GM19468 (cell line): Measurements from ENCODE around the gene ZNFX1.

Experiments used
- ATAC-seq: cut with Tn5 transposase; IDR thresholded peaks from one replicate; pipeline ENCODE4 v1.9.1; 2021; ENCODE audit warnings: mild to moderate bottlenecking, moderate library complexity, moderate number of reproducible peaks; ENCODE audit not compliant: unreplicated experiment; ENCODE audit errors: extremely low read depth

The ZNFX1 gene

GRCh38 chr20:49293122-49293521, 15.3 kb upstream of the ZNFX1 start:
- no peak for ATAC-seq

GRCh38 chr20:49292010-49292409, 14.2 kb upstream of the ZNFX1 start:
- no peak for ATAC-seq

GRCh38 chr20:49291200-49291599, 13.3 kb upstream of the ZNFX1 start:
- ATAC-seq = no peak

- no peak for ATAC-seq
These were observed 12.8 kb upstream of the ZNFX1 start for GRCh38 chr20:49290608-49291191.

- no peak for ATAC-seq
These were observed 11.2 kb upstream of the ZNFX1 start for GRCh38 chr20:49288784-49289696.

GRCh38 chr20:49288250-49288751, 10.4 kb upstream of the ZNFX1 start:
- ATAC-seq = no peak

- ATAC-seq = no peak
These were observed 9.8 kb upstream of the ZNFX1 start for GRCh38 chr20:49287555-49288249.

GRCh38 chr20:49286689-49287551, 9.1 kb upstream of the ZNFX1 start:
- no peak for ATAC-seq

GRCh38 chr20:49285813-49286494, 8.1 kb upstream of the ZNFX1 start:
- no peak for ATAC-seq

- ATAC-seq = no peak
These were observed 7.4 kb upstream of the ZNFX1 start for GRCh38 chr20:49285233-49285668.

GRCh38 chr20:49284818-49285217, 7.0 kb upstream of the ZNFX1 start:
- ATAC-seq = no peak

- no peak for ATAC-seq
These were observed 6.1 kb upstream of the ZNFX1 start for GRCh38 chr20:49283703-49284625.

GRCh38 chr20:49283176-49283702, 5.4 kb upstream of the ZNFX1 start:
- no peak for ATAC-seq

GRCh38 chr20:49282584-49283171, 4.8 kb upstream of the ZNFX1 start:
- ATAC-seq = no peak

GRCh38 chr20:49281913-49282467, 4.1 kb upstream of the ZNFX1 start:
- no peak for ATAC-seq

- ATAC-seq = no peak
These were observed 3.4 kb upstream of the ZNFX1 start for GRCh38 chr20:49281059-49281912.
